B cell (primary cell): ENCODE data around the gene SATL1. TPM values are rescaled to one million over a fixed set of nuclear protein-coding genes. Genes with fewer than 3 reads are reported as not detected.
A peak's percentile ranks its signal among the peaks of the same experiment; 100 is the strongest.

ENCODE experiments used
- ATAC-seq: fragments of 200-7000 bp; cut with Tn5 transposase; one replicate; pipeline ENCODE4 v1.10.0; 2021; ENCODE audit warnings: low read depth, mild to moderate bottlenecking, moderate number of reproducible peaks, moderate library complexity
- CTCF ChIA-PET: fragments of 350-600 bp; sonication (Branson Sonifier 250); formaldehyde crosslinking; loops from one replicate; lab custom pipeline; 2021; ENCODE audit warnings: antibody characterized with exemption, inconsistent platforms; lab: Charles Lee
- POLR2A ChIA-PET: fragments of 350-600 bp; sonication (Branson Sonifier 250); formaldehyde crosslinking; loops from one replicate; lab custom pipeline; 2021; ENCODE audit warnings: antibody characterized with exemption; lab: Charles Lee
- DNase-seq: peaks from one replicate; pipeline ENCODE4 v3.0.0; 2013
- H2AFZ ChIP-seq: 2 replicates; pipeline ENCODE4 v1.6.1; 2012; ENCODE audit warnings: mild to moderate bottlenecking, low read depth, low read length; ENCODE audit not compliant: insufficient read depth, poor library complexity, severe bottlenecking
- H3K27ac ChIP-seq, 2 donors: 1 replicate in 1 of 2; 2 replicates in 1 of 2; pipeline ENCODE4 v1.5.1; 2012 to 2013; ENCODE audit warnings: low read length in 2 of 2, mild to moderate bottlenecking in 2 of 2, moderate library complexity in 1 of 2
- H3K27me3 ChIP-seq, 4 experiments: fragments of 200-600 bp in 1 of 4; sonication (generic) in 1 of 4; replicated peaks in 1 of 4; 1 replicate in 2 of 4; 2 replicates in 2 of 4; pipeline versions ENCODE4 v1.6.1 to v1.7.0; 2013 to 2016; ENCODE audit warnings: low read length in 3 of 4, mild to moderate bottlenecking in 2 of 4, mixed read lengths in 1 of 4, moderate library complexity in 1 of 4; ENCODE audit not compliant: insufficient read depth in 4 of 4, control insufficient read depth in 3 of 4; ENCODE audit errors: control extremely low read depth in 1 of 4
- H3K36me3 ChIP-seq, 2 experiments: replicated peaks in 1 of 2; 1 replicate in 1 of 2; 2 replicates in 1 of 2; pipeline versions ENCODE4 v1.6.1 to v1.7.1; 2013; ENCODE audit warnings: low read length in 1 of 2; ENCODE audit not compliant: insufficient read depth in 2 of 2, control insufficient read depth in 1 of 2; ENCODE audit errors: control extremely low read depth in 1 of 2, extremely low read depth in 1 of 2
- H3K4me1 ChIP-seq, 2 donors: fragments of 200-600 bp in 1 of 2; sonication (generic) in 1 of 2; 1 replicate in 1 of 2; 2 replicates in 1 of 2; pipeline versions ENCODE4 v1.5.1 to v1.6.1; 2013 to 2017; ENCODE audit warnings: low read length in 2 of 2; ENCODE audit not compliant: control insufficient read depth in 2 of 2, insufficient read depth in 2 of 2
- H3K4me2 ChIP-seq: replicated peaks from 2 replicates; pipeline ENCODE3; 2012; ENCODE audit warnings: mild to moderate bottlenecking, low read depth, low read length; ENCODE audit not compliant: poor library complexity, severe bottlenecking
- H3K4me3 ChIP-seq, 5 experiments: fragments of 200-600 bp in 1 of 5; sonication (generic) in 1 of 5; 1 replicate in 3 of 5; 2 replicates in 2 of 5; pipeline versions ENCODE4 v1.5.1 to v1.7.0; 2011 to 2016; ENCODE audit warnings: low read length in 4 of 5, mild to moderate bottlenecking in 4 of 5, low read depth in 2 of 5, control low read depth in 1 of 5, moderate library complexity in 1 of 5; ENCODE audit not compliant: insufficient read depth in 1 of 5; ENCODE audit errors: control extremely low read depth in 1 of 5, extremely low read depth in 1 of 5
- H3K79me2 ChIP-seq: fragments of 200-600 bp; sonication (generic); one replicate; pipeline ENCODE4 v1.6.0; 2016; ENCODE audit warnings: low read length; ENCODE audit not compliant: control insufficient read depth, insufficient read depth
- H3K9ac ChIP-seq: fragments of 200-600 bp; sonication (generic); 2 replicates; pipeline ENCODE4 v1.6.1; 2017; ENCODE audit warnings: mild to moderate bottlenecking, low read length, moderate library complexity
- H3K9me3 ChIP-seq, 3 donors: one replicate each; pipeline versions ENCODE4 v1.6.1 to v1.7.1; 2013; ENCODE audit warnings: low read length in 2 of 3; ENCODE audit not compliant: control insufficient read depth in 2 of 3, insufficient read depth in 1 of 3; ENCODE audit errors: control extremely low read depth in 1 of 3
- H4K20me1 ChIP-seq: 2 replicates; pipeline ENCODE4 v1.6.0; 2012; ENCODE audit warnings: mild to moderate bottlenecking, low read length; ENCODE audit not compliant: insufficient read depth, control insufficient read depth, poor library complexity, severe bottlenecking
- H3K27ac Mint-ChIP-seq: one replicate; pipeline ENCODE4 v1.8.0; 2021; ENCODE audit warnings: mixed read lengths
- H3K27me3 Mint-ChIP-seq: one replicate; pipeline ENCODE4 v1.8.0; 2021; ENCODE audit warnings: mixed read lengths
- H3K4me1 Mint-ChIP-seq: one replicate; pipeline ENCODE4 v1.8.0; 2021; ENCODE audit warnings: mixed read lengths
- H3K4me3 Mint-ChIP-seq: one replicate; pipeline ENCODE4 v1.8.0; 2021; ENCODE audit warnings: mixed read lengths
- H3K9me3 Mint-ChIP-seq: one replicate; pipeline ENCODE4 v1.8.0; 2022; ENCODE audit warnings: mixed read lengths; ENCODE audit not compliant: insufficient read depth
- EZH2 ChIP-seq: IDR thresholded peaks from 2 replicates; pipeline ENCODE4 v1.6.1; 2012; ENCODE audit warnings: borderline replicate concordance, low read depth, mild to moderate bottlenecking, moderate library complexity, low read length; ENCODE audit not compliant: insufficient read depth, poor library complexity, severe bottlenecking
- WGBS: methylation state at CpG from one replicate; pipeline ENCODE4 v1.1.5; 2013; ENCODE audit warnings: missing lambda C conversion rate; ENCODE audit not compliant: insufficient coverage; 5-methylcytosine and 5-hydroxymethylcytosine counted together
- intact Hi-C: fragments of 100-400 bp; cut with micrococcal nuclease; formaldehyde crosslinking; loops from one replicate; pipeline ENCODE4 v1.10.0; 2022
- polyA minus RNA-seq: library from RNA; depleted of rRNA, polyadenylated mRNA; stranded (reverse); fragments of >200 nt; gene quantifications from 2 replicates; pipeline ENCODE4 v1.2.3, GENCODE V29; 2012
- polyA plus RNA-seq: library from polyadenylated mRNA; depleted of rRNA; stranded (reverse); fragments of >200 nt; gene quantifications from 2 replicates; pipeline ENCODE4 v1.2.3, GENCODE V29; 2012
- total RNA-seq, 2 donors: library from RNA; stranded (reverse); fragments of 120-200 nt in 1 of 2; gene quantifications; 1 replicate in 1 of 2; 2 replicates in 1 of 2; pipeline versions ENCODE4 v1.2.3 to v1.2.4, GENCODE V29; 2013 to 2022
- TF ChIP-seq, protein P1 (sequence below): fragments of 200-600 bp; IDR thresholded peaks from one replicate; pipeline ENCODE4 v1.8.0; 2022; ENCODE audit warnings: antibody characterized with exemption, mild to moderate bottlenecking

Gene SATL1
- not detected in 2 replicates for total RNA-seq
- 0.02 TPM for total RNA-seq (2013)
- polyA plus RNA-seq: 0.04 TPM in 1 of 2 replicates, not detected in the other
- 0.14 TPM in 1 of 2 replicates, not detected in the other for polyA minus RNA-seq

DNA sequence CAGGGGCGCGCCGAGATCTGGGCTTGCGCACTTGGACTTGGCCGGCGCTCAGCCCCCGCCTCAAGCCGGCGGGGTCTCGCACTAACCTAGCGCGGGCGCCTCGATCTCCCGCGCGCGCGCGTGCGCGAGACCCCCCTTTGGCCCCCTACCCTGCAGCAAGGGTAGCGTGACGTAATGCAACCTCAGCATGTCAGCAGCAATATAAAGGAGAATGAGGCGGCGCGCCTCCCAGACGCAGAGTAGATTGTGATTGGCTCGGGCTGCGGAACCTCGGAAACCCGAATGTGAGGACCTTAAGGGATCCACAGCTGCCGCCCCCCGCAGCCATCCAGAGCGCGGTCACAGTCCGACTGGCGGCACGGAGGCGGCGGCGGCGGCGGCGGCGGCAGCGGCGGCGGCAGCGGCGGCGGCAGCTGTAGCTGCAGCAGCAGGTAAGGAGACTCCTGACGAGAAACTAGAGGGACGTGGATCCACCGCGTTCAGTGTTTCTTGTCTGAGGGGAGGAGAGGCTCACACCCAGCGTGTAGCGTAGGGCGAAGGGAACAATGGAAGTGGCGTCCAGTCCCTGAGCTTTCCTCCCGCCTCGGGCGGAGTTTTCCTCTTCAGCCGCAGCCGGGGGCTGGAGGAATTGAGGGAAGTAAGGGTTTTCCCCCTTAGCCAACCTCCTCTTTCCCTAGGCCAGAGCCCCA lies at the start of gene SATL1, which contains the start of gene ZNF711:
TSS of gene SATL1 (minus strand) at position 19 of the 689 bp plus-strand sequence. CDS start 134,811 bp downstream, outside the sequence.
TSS of gene ZNF711 (plus strand) at position 231 of the 689 bp plus-strand sequence. CDS start 3,582 bp downstream, outside the sequence.
- peak; percentile 62 for DNase-seq

More for the DNA sequence above, at the start of gene SATL1, which contains the start of gene ZNF711:
- Mint-ChIP-seq H3K27me3 (no peaks in the 10 kb centered on the region), H3K27ac (peak within 1 kb of the TSS; percentile 87), H3K4me1 (peaks cover 16% of the 10 kb centered on the region), H3K4me3 (peak within 1 kb of the TSS; percentile 99), H3K9me3 (no peaks in the 10 kb centered on the region)
- Histone ChIP-seq H3K79me2 (no peaks in the 10 kb centered on the region), H3K27ac (peak within 1 kb of the TSS; percentile 38 to 57), H3K4me1 (peaks cover 3 to 6% of the 10 kb centered on the region in 2 donors), H3K4me2 (peak within 1 kb of the TSS; percentile 71), H4K20me1 (no peaks in the 10 kb centered on the region), H3K4me3 (peak within 1 kb of the TSS; percentile 52 to 81 (median 71)), H3K9me3 (no peaks in the 10 kb centered on the region), H3K36me3 (no peaks in the 10 kb centered on the region), H3K9ac (peak within 1 kb of the TSS; percentile 72), H2AFZ (peak within 1 kb of the TSS; percentile 78), H3K27me3 (no peaks in the 10 kb centered on the region)
- TF ChIP-seq EZH2: no peak
- TF ChIP-seq, protein P1, sequence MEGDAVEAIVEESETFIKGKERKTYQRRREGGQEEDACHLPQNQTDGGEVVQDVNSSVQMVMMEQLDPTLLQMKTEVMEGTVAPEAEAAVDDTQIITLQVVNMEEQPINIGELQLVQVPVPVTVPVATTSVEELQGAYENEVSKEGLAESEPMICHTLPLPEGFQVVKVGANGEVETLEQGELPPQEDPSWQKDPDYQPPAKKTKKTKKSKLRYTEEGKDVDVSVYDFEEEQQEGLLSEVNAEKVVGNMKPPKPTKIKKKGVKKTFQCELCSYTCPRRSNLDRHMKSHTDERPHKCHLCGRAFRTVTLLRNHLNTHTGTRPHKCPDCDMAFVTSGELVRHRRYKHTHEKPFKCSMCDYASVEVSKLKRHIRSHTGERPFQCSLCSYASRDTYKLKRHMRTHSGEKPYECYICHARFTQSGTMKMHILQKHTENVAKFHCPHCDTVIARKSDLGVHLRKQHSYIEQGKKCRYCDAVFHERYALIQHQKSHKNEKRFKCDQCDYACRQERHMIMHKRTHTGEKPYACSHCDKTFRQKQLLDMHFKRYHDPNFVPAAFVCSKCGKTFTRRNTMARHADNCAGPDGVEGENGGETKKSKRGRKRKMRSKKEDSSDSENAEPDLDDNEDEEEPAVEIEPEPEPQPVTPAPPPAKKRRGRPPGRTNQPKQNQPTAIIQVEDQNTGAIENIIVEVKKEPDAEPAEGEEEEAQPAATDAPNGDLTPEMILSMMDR: no peak
- POLR2A ChIA-PET: interaction anchor here (0.6 kb wide), 1 partner anchor 55 kb away, joined by 5 read pairs; no protein-coding TSS in a partner anchor
- CTCF ChIA-PET: interaction anchor here (0.7 kb wide), 1 partner anchor 199 kb away, joined by 4 read pairs; no protein-coding TSS in a partner anchor
- peak; percentile 77 for ATAC-seq
- intact Hi-C loops: no loop called here
- 2% methylated on average over 26 of the region's 65 CpGs for WGBS
